Endometrial microvascular endothelial cells (primary cell): Measurements from ENCODE around the gene HOXA1. TPM values are rescaled to one million over a fixed set of nuclear protein-coding genes. Genes with fewer than 3 reads are reported as not detected.

Experiments
- in situ Hi-C: cut with HindIII; loops from 2 replicates; pipeline ENCODE4 v1.10.0; 2017; ENCODE audit warnings: low sequenced_read_pairs, low pct_unique_long_range_greater_than_20kb; ENCODE audit errors: inconsistent ontology term
- total RNA-seq: library from RNA; depleted of rRNA; stranded (reverse); fragments of >200 nt; gene quantifications from one replicate; pipeline ENCODE4 v1.2.3, GENCODE V29; 2015; ENCODE audit errors: inconsistent ontology term

Gene HOXA1
- total RNA-seq, 1 donor from 2014 or later, result 0.65 TPM

DNA sequence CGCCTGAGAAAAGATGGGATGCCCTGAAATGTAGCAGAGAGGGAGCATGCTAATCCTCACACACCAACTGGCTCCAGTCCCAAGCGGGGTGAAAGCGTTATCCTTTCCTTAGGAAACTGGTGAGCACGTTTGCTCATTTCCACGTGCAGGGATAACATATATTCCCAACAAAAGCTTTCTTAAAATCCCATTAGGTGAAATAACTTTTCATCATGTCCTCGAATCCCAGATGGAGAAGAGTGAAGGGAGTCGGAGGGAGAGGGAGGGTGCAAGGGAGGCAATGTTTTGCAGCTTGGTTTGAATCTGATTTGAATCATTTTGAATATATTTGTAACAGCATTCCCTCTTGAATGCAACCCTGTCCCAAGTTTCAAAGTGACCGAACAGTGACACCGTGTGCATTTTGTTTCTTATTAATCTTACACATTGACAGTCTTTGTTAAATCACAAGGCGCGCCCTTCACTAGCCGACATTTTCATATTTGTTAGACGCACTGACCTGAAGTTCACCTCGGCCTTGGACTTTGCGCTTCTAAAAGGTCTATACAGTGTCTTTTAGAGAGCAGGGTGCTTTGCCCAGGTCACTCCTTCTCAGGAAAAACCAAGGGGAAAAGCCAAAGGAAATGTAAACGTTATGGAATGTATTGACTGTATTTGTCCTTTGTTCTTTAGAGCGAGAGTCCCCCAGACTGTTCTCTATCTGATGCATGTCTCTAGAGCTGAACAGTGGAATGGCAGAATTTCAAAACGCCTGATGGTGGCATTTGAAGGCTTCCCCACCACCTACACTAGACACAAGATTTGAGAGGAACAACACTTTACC lies 37.8 kb upstream of the HOXA1 start:
- in situ Hi-C loops, result no loop called here

DNA sequence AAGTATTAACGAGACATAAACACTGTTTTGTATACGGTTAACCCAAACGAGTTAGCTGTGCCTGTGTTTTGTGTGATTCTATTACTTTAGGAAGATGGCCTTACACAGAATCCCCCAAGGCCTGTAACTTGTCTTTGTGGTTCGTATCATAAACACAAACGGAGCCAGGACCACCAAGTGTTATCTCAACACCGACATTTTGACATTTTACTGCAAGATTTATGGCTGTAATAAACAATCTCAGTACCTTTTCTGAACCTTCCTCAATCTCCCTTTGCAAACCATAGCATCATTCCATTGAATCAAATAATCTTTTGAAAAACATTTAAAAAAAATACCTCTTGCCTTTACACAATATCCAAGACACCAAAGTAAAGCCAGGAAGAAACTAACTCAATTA lies 37.2 kb upstream of the HOXA1 start:
- in situ Hi-C loops, result no loop called here

DNA sequence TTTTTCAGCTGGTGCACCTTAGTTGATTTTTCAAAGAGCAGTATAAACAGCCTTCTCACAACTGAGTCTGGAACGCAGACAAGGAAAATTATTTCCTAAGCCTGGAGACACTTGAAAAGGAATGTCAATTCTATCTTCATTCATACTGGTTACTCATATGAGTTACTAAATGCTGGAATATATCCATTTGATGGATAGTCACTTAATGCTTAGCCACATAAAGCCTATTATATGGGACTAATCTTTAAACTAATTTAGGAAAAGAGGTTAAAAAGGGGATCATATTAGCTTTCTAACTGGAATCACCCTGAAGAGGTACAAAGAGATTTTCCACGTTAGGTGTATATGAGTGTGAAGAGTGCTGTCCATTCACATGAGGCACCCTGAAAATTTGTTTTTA lies 36.4 kb upstream of the HOXA1 start:
- in situ Hi-C loops, result no loop called here

DNA sequence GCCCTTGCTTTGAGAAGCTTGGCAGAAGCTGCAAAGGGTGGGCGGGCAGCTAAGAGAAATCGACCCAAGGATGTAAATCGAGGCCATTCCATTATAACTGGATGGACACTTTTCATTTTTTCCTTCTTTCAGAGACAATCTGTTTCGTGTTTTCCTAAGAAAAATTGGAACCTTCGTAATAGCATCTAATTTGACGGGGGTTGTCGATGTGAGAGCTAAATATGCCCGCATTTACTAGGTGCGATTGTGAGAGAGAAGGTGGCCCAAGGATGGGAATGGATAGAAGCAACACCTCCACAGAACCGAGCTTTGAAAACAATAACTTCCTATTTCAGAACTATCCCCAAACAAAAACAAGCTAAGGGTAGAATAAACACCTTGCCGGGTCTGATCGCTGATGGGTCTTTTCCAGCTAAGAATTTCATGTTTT lies 35.6 kb upstream of the HOXA1 start:
- in situ Hi-C loops, result no loop called here

DNA sequence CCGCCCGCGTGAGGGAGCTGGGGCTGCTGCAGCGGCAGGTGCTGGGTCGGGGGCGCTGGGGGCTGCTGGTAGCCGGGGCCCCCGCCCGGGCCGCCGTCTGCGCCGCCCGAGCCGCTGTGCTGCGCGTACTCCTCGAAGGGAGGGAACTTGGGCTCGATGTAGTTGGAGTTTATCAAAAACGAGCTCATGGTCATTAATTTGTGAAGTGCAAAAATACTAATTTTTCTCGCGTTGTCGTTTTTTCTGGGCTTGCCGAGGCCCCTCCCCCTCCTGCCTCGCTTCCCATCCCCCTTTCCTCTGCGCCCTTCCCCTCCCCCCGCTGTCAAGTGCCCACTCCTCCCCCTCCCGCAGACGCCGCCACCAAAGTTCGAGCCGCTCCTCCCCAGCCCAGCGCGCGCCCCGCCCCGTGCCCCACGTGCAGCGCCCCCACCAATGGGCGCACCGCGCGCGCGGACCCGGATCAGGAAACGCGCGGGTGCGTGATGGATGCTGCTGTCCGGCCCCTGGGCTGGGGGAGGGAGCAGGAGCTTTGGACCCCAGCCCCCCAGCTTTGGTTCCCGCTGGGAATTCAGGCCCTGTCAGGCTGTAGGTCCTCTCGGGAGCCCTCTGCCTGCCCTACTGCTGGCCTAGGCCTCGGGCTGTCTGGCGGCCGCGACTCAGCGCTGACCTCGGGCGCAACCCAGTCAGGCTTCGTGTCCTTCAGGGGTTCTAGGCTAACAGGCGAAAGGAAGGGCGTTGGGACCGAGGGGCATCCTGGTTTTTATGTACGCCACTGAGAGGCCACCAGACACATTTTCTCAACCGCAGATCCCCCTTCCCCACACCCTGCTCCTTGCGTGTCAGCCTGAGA lies 35.0 kb upstream of the HOXA1 start, which contains the start of gene HOXA4:
Gene HOXA4 (minus strand): TSS at position 218 of the 850 bp plus-strand sequence. CDS start 24 bp downstream, at position 194.
- in situ Hi-C loops, result no loop called here

DNA sequence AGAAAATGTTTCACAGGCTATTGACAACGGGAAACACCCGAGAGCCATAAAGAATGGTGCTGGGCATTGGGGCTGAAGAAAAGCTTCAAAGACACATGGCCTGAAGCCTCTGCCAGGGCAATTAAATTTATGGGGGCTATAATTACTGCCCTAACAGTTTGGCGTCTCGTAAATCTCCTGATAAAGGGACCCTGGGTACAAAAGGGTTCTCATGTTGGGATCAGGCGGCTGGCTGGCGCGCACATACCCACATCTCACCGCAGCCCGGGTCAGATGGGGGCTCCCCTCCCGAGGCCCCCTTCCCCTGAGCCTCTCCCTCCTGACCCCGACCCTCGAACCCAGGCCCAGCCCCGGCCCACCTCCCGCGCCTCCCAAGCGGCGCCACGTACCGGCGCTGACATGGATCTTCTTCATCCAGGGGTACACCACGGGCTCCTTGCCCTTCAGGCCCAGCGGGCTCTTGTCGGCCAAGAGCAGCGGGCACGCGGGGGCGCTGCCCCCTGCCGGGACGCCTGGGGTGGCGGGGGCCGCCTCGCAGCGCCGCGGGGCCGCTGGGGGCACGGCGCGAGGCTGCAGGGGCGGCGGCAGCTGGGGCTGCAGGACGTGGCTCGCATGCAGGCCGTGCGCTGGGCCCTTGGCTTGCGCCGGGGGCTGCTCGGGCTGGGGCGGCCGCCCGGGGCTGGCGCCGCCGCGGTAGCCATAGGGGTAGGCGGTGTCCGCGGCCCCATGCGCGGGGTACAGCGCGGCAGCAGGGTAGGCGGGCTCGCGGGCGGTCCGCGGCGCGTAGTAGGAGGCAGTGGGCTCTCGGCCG lies 34.1 kb upstream of the HOXA1 start:
- in situ Hi-C loops, result loop anchor here (5.0 kb wide), 1 partner anchor 38 kb away; no protein-coding TSS in a partner anchor

DNA sequence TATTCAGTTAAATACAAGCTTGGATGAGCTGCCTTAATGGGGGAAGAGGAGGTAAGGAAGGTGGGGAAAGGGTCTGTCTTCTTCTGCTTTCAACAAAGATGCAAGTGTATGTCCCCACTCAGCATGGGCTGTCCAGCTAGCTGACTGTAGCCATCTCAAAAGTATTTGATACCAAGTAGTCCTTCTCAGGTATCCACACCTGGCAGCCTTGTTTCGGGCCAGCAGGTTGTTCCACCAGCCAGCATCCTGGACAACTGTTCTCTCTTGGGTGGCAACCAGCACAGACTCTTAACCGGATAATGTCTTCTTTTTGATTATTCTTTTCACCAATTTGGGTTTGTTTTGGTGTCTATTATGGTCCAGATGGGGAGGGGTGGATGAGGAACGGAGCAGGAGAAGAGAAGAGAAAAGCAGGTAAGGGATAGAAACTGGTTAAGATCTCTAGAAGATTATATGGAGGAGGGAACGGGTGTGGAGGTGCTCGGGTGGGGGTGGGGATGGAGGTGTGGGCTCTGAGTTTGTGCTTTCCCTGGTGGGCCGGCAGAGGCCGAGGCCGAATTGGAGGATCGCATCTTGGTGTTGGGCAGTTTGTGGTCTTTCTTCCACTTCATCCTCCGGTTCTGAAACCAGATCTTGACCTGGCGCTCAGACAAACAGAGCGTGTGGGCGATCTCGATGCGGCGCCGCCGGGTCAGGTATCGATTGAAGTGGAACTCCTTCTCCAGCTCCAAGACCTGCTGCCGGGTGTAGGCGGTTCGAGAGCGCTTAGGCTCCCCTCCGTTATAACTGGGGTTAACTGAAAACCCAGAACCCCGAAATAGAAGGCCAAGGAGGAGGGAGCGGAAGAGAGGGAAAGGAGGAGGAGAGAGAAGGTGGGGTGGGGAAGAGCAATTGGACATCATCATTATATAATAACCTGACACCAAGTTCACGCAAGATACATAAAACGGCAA lies 33.3 kb upstream of the HOXA1 start:
- in situ Hi-C loops, result loop anchor here (5.0 kb wide), 1 partner anchor 37 kb away; no protein-coding TSS in a partner anchor

DNA sequence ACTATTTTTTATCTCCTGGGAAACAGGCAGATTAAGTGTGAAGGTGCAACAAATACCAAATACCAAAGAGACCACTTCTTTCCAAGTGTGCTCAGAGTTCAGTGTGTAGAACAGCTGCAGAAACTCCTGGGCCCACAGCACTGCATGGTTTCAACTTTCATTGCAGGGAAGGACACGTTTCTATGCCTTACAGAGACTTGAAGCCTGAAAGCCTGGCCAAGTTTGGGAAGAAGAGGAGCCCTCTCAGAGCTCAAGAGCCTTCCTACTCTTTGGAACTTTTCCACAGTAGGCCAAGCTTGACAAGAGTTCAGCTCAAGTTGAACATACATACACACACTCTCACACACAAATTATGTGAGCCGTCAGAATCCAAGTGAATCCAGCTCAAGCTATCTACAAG lies 32.2 kb upstream of the HOXA1 start:
- in situ Hi-C loops, result loop anchor here (5.0 kb wide), 1 partner anchor 36 kb away; no protein-coding TSS in a partner anchor

DNA sequence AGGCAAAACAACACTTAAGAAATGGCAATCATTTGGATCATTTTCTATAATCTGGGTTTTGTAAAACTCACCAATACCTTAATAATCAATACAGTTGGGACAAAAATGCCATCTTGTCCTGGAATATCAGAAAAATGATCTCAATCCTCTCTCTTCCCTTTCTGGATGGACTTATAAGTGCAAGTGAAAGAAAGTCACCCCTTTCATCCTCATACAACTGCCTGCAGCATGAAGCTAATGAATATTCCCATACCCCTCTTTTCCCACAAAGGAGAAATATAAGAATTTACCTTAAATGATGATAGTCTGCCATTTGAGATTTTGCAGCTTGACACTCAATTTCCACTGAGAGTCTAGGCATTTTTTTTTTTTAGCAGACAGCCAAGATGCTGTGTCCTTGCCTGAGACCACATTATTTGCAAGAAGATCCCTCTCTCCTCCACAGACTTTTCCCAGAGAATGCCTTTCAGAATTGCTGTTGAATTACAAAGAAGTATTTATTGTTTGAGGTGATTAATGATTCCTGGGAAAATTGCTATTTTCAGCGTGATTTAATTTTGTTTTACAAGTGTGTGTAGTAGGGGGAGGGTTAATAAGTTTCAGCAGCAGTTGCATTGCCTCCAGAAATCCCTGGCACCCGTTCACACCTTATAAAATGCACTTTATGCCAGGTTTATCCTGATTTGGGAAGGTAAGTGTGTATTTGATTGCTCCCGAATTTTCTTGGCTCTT lies 31.0 kb upstream of the HOXA1 start:
- in situ Hi-C loops, result loop anchor here (5.0 kb wide), 1 partner anchor 34 kb away; no protein-coding TSS in a partner anchor

DNA sequence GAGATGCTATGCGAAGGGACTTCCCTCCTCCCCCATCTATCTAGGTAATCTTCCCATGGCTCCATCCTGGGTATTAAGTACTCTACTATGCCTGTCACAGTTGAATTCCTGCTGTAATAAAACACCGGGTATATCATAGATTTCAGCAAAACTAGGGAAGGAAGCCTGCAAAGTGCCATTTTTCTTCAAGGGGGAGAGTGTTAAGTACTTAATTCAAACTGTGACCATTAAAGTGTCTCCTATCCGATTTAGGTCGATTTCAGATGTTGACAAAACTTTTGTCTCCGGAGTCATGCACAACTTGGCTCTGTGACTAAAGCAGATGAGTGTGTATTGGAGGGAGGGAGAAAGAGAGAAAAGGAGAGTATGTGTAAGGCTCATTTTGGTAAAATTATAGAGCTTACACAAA lies 30.2 kb upstream of the HOXA1 start:
- in situ Hi-C loops, result loop anchor here (5.0 kb wide), 1 partner anchor 34 kb away; no protein-coding TSS in a partner anchor

DNA sequence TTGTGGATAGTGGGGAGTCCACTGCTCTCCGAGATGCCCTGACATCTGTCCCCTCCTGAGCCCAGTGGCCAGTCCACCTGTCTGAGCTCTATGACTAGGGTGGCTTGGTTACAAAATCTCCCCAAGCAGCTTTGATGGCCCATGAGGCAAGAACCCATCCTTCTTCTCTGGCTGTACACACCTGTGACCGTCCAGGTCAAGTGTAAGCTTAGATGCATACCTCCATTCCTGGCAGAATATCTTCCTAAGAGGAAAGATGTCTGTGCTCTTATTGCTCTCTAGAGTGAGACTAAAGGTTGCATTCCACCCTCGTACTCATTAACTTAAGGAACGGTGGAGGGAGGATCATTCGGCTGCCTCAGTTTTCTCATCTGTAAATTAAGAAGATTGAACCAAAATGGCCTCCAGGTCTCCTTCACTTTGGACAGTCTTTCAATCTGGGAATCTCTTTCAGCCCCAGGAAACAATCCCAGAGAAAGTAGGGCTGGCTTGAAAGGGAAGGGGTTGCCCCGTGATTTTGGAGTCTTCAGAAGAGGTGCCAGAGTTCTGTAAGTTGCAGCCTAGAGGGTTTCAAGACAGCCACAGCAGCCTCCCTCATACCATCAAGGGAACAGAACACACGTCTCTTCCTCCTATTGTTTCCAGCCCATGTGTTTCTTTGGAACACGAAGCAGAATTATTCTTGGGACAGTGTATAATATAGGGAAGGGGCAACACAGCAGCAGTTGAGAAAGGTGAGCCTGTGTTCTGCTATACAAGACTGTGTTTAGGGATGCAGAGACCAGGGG lies 29.3 kb upstream of the HOXA1 start:
- in situ Hi-C loops, result loop anchor here (5.0 kb wide), 1 partner anchor 33 kb away; no protein-coding TSS in a partner anchor

DNA sequence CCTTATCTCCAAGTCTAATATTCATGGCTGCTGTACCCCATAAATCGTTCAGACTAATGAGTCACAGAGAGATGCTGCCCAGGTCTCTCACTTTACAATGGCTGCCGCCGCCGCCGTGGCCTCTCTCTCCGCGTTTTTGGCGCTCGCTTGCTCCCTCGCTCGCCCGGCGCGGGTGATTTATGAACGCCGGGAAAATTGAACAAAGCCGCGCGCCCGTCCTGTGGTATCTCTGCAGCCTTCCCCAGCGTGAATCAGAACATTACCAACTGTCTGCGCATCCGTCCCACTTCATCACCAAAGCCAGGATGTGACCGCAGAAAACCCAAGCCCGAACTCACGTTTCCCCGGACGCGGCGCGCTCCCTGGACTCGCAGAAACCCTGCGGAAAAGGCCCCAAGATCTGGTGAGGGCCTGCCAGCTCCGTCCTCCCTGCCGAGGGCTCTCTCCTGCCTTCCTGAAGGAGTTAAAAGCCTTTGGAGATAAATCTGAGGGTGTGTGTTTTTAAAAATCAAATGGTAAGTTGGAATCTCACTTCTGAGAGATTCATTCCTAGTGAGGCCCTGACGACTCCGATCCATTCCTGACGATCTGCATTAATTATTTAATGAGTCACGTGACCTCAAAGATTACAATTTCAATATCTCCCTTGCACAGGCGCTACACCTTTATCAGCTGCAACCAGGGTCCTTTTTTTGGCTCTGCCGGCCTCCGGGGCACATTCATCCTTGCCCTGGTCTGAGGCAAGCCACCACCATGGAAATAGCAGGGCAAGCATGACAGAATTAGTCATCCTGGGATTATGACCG lies 28.5 kb upstream of the HOXA1 start:
- in situ Hi-C loops, result no loop called here

DNA sequence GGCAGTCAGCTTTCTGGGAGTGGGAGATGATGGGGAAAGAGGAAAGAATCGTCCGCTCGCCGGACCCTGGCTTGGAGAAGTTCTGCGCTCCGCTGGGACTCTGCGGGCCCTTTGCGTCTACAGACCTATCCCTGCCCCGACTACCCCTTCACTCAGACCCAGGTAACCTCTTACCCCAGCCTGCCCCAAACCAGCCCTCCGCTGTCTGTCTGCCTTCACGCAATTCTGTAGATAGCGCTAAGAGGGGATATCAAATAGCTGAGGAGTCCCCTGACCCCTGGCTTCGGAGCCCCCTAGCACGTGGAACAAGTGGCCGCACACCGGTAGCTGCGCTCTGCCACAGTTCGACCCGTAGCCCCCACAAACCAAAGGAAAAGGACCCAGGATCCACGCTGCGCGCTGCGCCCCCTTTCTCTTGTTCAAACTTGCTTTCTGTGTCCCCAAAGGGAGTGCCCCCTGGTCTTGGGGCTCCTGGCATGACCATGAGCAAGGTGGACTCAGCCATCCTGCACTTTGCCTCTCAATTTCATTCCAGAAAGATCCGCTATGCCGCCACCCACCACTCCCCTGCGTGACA lies 27.8 kb upstream of the HOXA1 start:
- in situ Hi-C loops, result no loop called here

DNA sequence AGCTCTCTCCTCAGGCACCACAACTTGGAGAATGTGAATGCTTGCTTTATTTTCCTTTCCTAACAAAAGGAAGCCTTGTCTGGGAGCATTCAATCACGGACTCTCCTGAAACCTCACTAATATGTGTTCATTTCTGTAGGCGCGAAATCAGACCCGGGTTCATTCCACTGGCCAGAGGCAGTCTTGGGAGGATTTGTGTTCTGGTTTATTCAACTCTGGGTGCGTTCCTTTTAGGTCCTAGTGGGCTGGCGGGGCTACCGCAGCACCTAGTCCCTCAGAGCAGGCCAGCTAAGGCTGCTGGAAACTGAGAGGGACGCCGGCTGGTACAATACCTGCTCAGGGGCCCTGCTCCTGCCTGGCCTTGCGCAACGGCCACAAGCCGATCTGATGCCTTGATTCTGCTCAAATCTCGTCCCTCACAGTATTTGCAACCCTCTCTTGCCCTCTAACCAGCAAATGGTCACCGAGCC lies 27.2 kb upstream of the HOXA1 start:
- in situ Hi-C loops, result no loop called here
